ENCODE results near the gene RERE. TPM values are rescaled to one million over a fixed set of nuclear protein-coding genes. Genes with fewer than 3 reads are reported as not detected.
A peak's percentile ranks its signal among the peaks of the same experiment; 100 is the strongest.

RERE gene
- polyA plus RNA-seq, 1 of the 3 experiments (the other 2 are of a cell fraction): 8.1 TPM

- Histone ChIP-seq H3K4me2 (peak overlapping the region; percentile 57), H3K9me2 (no peaks in the 10 kb centered on the region), H3K27me3 (ENCODE audit: insufficient read depth) (no peaks in the 10 kb centered on the region), H3K9ac (peak overlapping the region; percentile 49; the same call in 1 of the 2 replicates), H3K4me1 (ENCODE audit: control insufficient read depth in 1 of 2, insufficient read depth in 2 of 2, low read depth in 1 of 2, low read length in 1 of 2) (peaks cover 12 to 18% of the 10 kb centered on the region in 2 experiments; a peak in 3 of 4 replicates), H3F3A (replicated peaks; ENCODE audit: insufficient read depth) (peaks cover 24% of the 10 kb centered on the region), H4K20me1 (ENCODE audit: insufficient read depth) (no peaks in the 10 kb centered on the region), H3K9me3 (no peaks in the 10 kb centered on the region), H3K79me2 (ENCODE audit: insufficient read depth) (peaks cover 57% of the 10 kb centered on the region), H3K27ac (ENCODE audit: low read depth in 2 of 2, low read length in 1 of 2) (peak overlapping the region; percentile 67 to 90; a peak in 3 of 4 replicates), H2AFZ (ENCODE audit: low read depth) (no peak overlapping the region), H3K4me3 (ENCODE audit: low read depth in 2 of 2, low read length in 1 of 2) (no peak overlapping the region), H3K36me3 (replicated peaks in 1 of 2; ENCODE audit: control insufficient read depth in 1 of 2, insufficient read depth in 2 of 2, low read length in 1 of 2) (peaks cover 0 to 8% of the 10 kb centered on the region in 2 experiments)
- DNase-seq: no peak
- ChIA-PET CTCF (no interaction called here), POLR2A (no interaction called here)
- TF ChIP-seq SMC3 (IDR thresholded peaks at IDR 0.05; ENCODE audit: low read depth, low read length) (no peak), ELF1 (IDR thresholded peaks at IDR 0.05) (no peak), MEF2A (IDR thresholded peaks at IDR 0.05; ENCODE audit: borderline replicate concordance, low read depth) (no peak), RFX5 (IDR thresholded peaks at IDR 0.05; ENCODE audit: low read length) (no peak), FOXM1 (IDR thresholded peaks at IDR 0.05; ENCODE audit: low read depth) (no peak), EZH2phosphoT487 (IDR thresholded peaks at IDR 0.05; ENCODE audit: borderline replicate concordance, low read depth) (no peak), USF2 (IDR thresholded peaks at IDR 0.05; ENCODE audit: borderline replicate concordance, low read depth, low read length) (no peak), YY1 (IDR thresholded peaks at IDR 0.05; ENCODE audit: low read depth) (no peak), RCOR1 (IDR thresholded peaks at IDR 0.05; ENCODE audit: low read length) (no peak), RXRA (IDR thresholded peaks at IDR 0.05; ENCODE audit: borderline replicate concordance, low read depth) (no peak), GABPA (IDR thresholded peaks at IDR 0.05; ENCODE audit: low read depth) (no peak), CTCF (IDR thresholded peaks at IDR 0.05) (no peak), JUND (IDR thresholded peaks at IDR 0.05) (no peak), MXI1 (IDR thresholded peaks at IDR 0.05; ENCODE audit: low read depth, low read length) (no peak), PBX3 (IDR thresholded peaks at IDR 0.05) (no peak), ZBTB33 (IDR thresholded peaks at IDR 0.05; ENCODE audit: borderline replicate concordance, low read depth) (no peak), SIN3A (IDR thresholded peaks at IDR 0.05; ENCODE audit: borderline replicate concordance, low read depth, low read length) (no peak), NRF1 (IDR thresholded peaks at IDR 0.05; ENCODE audit: low read depth, low read length) (no peak), TAF1 (IDR thresholded peaks at IDR 0.05; ENCODE audit: borderline replicate concordance, low read depth, low read length) (no peak), USF1 (IDR thresholded peaks at IDR 0.05; ENCODE audit: borderline replicate concordance, low read depth) (no peak)
- WGBS (ENCODE audit: low lambda C conversion rate): 91% methylated on average over 7 of the region's 7 CpGs
Observed at GRCh38 chr1:8517661-8518489, 299.6 kb downstream of the RERE start.

All from SK-N-SH (cell line).